Lower leg skin (tissue), 4 donors: ENCODE data around the gene AMN. TPM values are rescaled to one million over a fixed set of nuclear protein-coding genes. Genes with fewer than 3 reads are reported as not detected.

Experiments
- DNase-seq, 2 donors: peaks; one replicate each; pipeline ENCODE4 v3.0.0-alpha.2; 2019; ENCODE audit warnings: low spot score in 2 of 2
- H3K4me3 ChIP-seq: fragments of 200-600 bp; sonication (generic); 2 replicates; pipeline ENCODE4 v1.5.1; 2017; ENCODE audit warnings: mild to moderate bottlenecking, low read depth; ENCODE audit not compliant: poor library complexity, severe bottlenecking
- CTCF ChIP-seq, 3 donors: fragments of 450-650 bp; IDR thresholded peaks; one replicate each; pipeline ENCODE4 v1.5.1; 2016; ENCODE audit warnings: antibody characterized with exemption in 3 of 3, mild to moderate bottlenecking in 3 of 3, moderate library complexity in 2 of 3
- POLR2A ChIP-seq, 2 donors: fragments of 450-650 bp; IDR thresholded peaks; one replicate each; pipeline ENCODE4 v1.6.1; 2016 to 2017; ENCODE audit warnings: antibody characterized with exemption in 2 of 2, mild to moderate bottlenecking in 1 of 2, moderate library complexity in 1 of 2
- WGBS, 2 donors: methylation state at CpG; one replicate each; pipeline ENCODE4 v1.1.5; 2018; 5-methylcytosine and 5-hydroxymethylcytosine counted together
- intact Hi-C: fragments of 100-400 bp; cut with DNase I; formaldehyde crosslinking; loops from one replicate; pipeline ENCODE4 v1.15.0; 2023; ENCODE audit warnings: low total_unique reads
- total RNA-seq, 4 donors: library from RNA; depleted of rRNA; stranded (reverse); fragments of >200 nt; gene quantifications; one replicate each; pipeline ENCODE4 v1.1.0, GENCODE V29; 2016

AMN gene
- total RNA-seq, 4 donors from 2014 or later: 21.5 to 29.1 (median 24.1) TPM

GRCh38 chr14:102900631-102901571 lies 21.6 kb upstream of the AMN start:
- intact Hi-C loops: no loop called here

GRCh38 chr14:102901633-102902032 lies 20.8 kb upstream of the AMN start:
- no peak for DNase-seq
- TF ChIP-seq POLR2A (IDR thresholded peaks at IDR 0.05) (no peak), CTCF (IDR thresholded peaks at IDR 0.05) (no peak)
- no peak overlapping the region for H3K4me3 ChIP-seq
- intact Hi-C loops: no loop called here
- WGBS, 2 donors: 91% methylated on average over 4 of the region's 4 CpGs

More at GRCh38 chr14:102900631-102901571, 21.6 kb upstream of the AMN start:
- no peak for DNase-seq
- WGBS, 2 donors: 79 to 81% methylated on average over 39 of the region's 39 CpGs
- H3K4me3 ChIP-seq: no peak overlapping the region
- TF ChIP-seq CTCF (IDR thresholded peaks at IDR 0.05): no peak

- WGBS, 2 donors: 78 to 88% methylated on average over 7 of the region's 7 CpGs
- TF ChIP-seq POLR2A (IDR thresholded peaks at IDR 0.05) (no peak), CTCF (IDR thresholded peaks at IDR 0.05) (no peak)
- H3K4me3 ChIP-seq: no peak overlapping the region
- no peak for DNase-seq
- intact Hi-C loops: no loop called here
These were observed 20.4 kb upstream of the AMN start for GRCh38 chr14:102902086-102902485.

- intact Hi-C loops: no loop called here
- no peak overlapping the region for H3K4me3 ChIP-seq
- DNase-seq: no peak
- TF ChIP-seq CTCF (IDR thresholded peaks at IDR 0.05) (no peak), POLR2A (IDR thresholded peaks at IDR 0.05) (no peak)
- WGBS, 2 donors: 96 to 98% methylated on average over 12 of the region's 12 CpGs
These were observed 19.8 kb upstream of the AMN start for GRCh38 chr14:102902523-102903247.

GRCh38 chr14:102903248-102903888 lies 19.1 kb upstream of the AMN start:
- intact Hi-C loops: no loop called here
- 85 to 92% methylated on average over 29 of the region's 29 CpGs for WGBS, 2 donors
- no peak for TF ChIP-seq POLR2A (IDR thresholded peaks at IDR 0.05)
- no peak for TF ChIP-seq CTCF (IDR thresholded peaks at IDR 0.05)
- DNase-seq: no peak
- no peak overlapping the region for H3K4me3 ChIP-seq
